ENCODE data around the gene IGFBPL1. TPM values are rescaled to one million over a fixed set of nuclear protein-coding genes. Genes with fewer than 3 reads are reported as not detected.
"Not testable (repeated sequence)": the region's sequence is repeated elsewhere in the genome, so short reads cannot be mapped to it uniquely, and the experiment has no call there.

The IGFBPL1 gene
- total and polyA plus RNA-seq, 12 donors: not detected

DNA sequence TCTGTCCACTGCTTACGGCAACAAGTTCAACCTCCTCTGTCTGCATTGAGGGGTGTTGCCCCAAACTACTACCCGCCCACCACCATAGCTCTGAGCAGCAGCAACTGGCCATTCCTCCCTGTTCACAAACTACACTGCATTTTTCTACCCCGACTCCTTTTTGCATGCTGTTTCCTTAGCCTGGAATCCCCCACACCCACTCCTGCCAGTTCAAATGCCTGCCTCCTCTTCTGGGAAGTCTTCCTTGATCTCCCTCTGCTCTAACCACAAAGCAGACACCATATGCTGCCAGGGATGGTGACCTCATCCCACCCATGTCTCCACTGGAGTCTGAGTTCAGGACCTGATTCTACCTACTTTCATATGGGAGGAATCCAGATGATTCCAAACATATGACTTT is 18.5 kb downstream of the IGFBPL1 start:
- DNase-seq (no peak), ATAC-seq (no peak)
- Histone ChIP-seq H3K4me1 (no peaks in the 10 kb centered on the region), H3K36me3 (no peaks in the 10 kb centered on the region), H3K27ac (no peak overlapping the region), H3K4me3 (no peak overlapping the region), H3K9me3 (no peaks in the 10 kb centered on the region), H3K27me3 (peaks cover 0 to 36% (median 25%) of the 10 kb centered on the region in 7 donors)
- WGBS, 2 donors: 67 to 73% methylated on average over 3 of the region's 3 CpGs
- TF ChIP-seq, protein P1, sequence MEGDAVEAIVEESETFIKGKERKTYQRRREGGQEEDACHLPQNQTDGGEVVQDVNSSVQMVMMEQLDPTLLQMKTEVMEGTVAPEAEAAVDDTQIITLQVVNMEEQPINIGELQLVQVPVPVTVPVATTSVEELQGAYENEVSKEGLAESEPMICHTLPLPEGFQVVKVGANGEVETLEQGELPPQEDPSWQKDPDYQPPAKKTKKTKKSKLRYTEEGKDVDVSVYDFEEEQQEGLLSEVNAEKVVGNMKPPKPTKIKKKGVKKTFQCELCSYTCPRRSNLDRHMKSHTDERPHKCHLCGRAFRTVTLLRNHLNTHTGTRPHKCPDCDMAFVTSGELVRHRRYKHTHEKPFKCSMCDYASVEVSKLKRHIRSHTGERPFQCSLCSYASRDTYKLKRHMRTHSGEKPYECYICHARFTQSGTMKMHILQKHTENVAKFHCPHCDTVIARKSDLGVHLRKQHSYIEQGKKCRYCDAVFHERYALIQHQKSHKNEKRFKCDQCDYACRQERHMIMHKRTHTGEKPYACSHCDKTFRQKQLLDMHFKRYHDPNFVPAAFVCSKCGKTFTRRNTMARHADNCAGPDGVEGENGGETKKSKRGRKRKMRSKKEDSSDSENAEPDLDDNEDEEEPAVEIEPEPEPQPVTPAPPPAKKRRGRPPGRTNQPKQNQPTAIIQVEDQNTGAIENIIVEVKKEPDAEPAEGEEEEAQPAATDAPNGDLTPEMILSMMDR (IDR thresholded peaks at IDR 0.05): no peak
- intact Hi-C loops (cut with DNase I): loop anchor here in 3 of 10 donors (5.0 to 10.0 kb wide), 2 partner anchors 33 to 661 kb away; no protein-coding TSS in a partner anchor

GRCh38 chr9:38404314-38404713 is 19.9 kb downstream of the IGFBPL1 start:
- H3K27me3 ChIP-seq: peaks cover 0 to 34% (median 25%) of the 10 kb centered on the region in 7 donors
- DNase-seq: no peak
- no peak for ATAC-seq
- 60 to 63% methylated on average over 6 of the region's 6 CpGs for WGBS, 2 donors
- H3K27ac ChIP-seq: no peak overlapping the region
- intact Hi-C loops (cut with DNase I): loop anchor here in 2 of 10 donors (10.0 kb wide), 1 partner anchor 660 kb away; no protein-coding TSS in a partner anchor
- H3K4me1 ChIP-seq: peaks cover 0 to 3% (median 0%) of the 10 kb centered on the region in 9 donors
- no peaks in the 10 kb centered on the region for H3K9me3 ChIP-seq
- H3K4me3 ChIP-seq: no peak overlapping the region
- TF ChIP-seq, protein P1 (IDR thresholded peaks at IDR 0.05): no peak
- no peaks in the 10 kb centered on the region for H3K36me3 ChIP-seq

- Histone ChIP-seq H3K4me1 (peaks cover 0 to 3% (median 0%) of the 10 kb centered on the region in 9 donors), H3K27me3 (peaks cover 0 to 32% (median 25%) of the 10 kb centered on the region in 7 donors), H3K36me3 (peaks cover 0 to 16% (median 0%) of the 10 kb centered on the region in 9 donors), H3K9me3 (no peaks in the 10 kb centered on the region), H3K27ac (no peak overlapping the region), H3K4me3 (no peak overlapping the region)
- 79 to 86% methylated on average over 6 of the region's 6 CpGs for WGBS, 2 donors
- ATAC-seq (no peak), DNase-seq (no peak)
- TF ChIP-seq, protein P1 (IDR thresholded peaks at IDR 0.05): no peak
- intact Hi-C loops (cut with DNase I): loop anchor here in 2 of 10 donors (10.0 kb wide), 1 partner anchor 657 kb away; no protein-coding TSS in a partner anchor
Measured at GRCh38 chr9:38401994-38402393, 22.3 kb downstream of the IGFBPL1 start.

GRCh38 chr9:38399191-38399590 is 25.1 kb downstream of the IGFBPL1 start:
- not testable (repeated sequence) for H3K9me3 ChIP-seq, H3K27me3 ChIP-seq, H3K4me3 ChIP-seq, H3K27ac ChIP-seq, ATAC-seq, DNase-seq, H3K4me1 ChIP-seq
- 39 to 100% methylated on average over 1 of the region's 1 CpG for WGBS, 2 donors
- intact Hi-C loops (cut with DNase I): loop anchor here in 3 of 10 donors (10.0 kb wide), 4 partner anchors 484 to 654 kb away; partner anchors contain the start of genes SLC25A51 (in 2 of the 3) and TRMT10B (in 1 of the 3)
- H3K36me3 ChIP-seq: peaks cover 0 to 31% (median 8%) of the 10 kb centered on the region in 9 donors

GRCh38 chr9:38396371-38396671 is 27.9 kb downstream of the IGFBPL1 start:
- H3K9me3 ChIP-seq: no peaks in the 10 kb centered on the region
- no peak overlapping the region for H3K27ac ChIP-seq
- WGBS, 2 donors: 88 to 89% methylated on average over 10 of the region's 10 CpGs
- TF ChIP-seq, protein P1 (IDR thresholded peaks at IDR 0.05): no peak
- peaks cover 0 to 20% (median 12%) of the 10 kb centered on the region in 9 donors for H3K4me1 ChIP-seq
- H3K36me3 ChIP-seq: peaks cover 0 to 31% (median 8%) of the 10 kb centered on the region in 9 donors
- H3K4me3 ChIP-seq: no peak overlapping the region
- H3K27me3 ChIP-seq: peaks cover 0 to 3% (median 0%) of the 10 kb centered on the region in 7 donors
- intact Hi-C loops (cut with DNase I): loop anchor here in 3 of 10 donors (10.0 kb wide), 4 partner anchors 482 to 652 kb away; partner anchors contain the start of genes SLC25A51 (in 2 of the 3) and TRMT10B (in 1 of the 3)
- ATAC-seq (no peak), DNase-seq (no peak)
